Transverse colon (tissue), 4 donors: ENCODE measurements around the gene CUL2.

Experiments
- EP300 ChIP-seq: sonication (generic); formaldehyde crosslinking; IDR thresholded peaks from one replicate; pipeline ENCODE4 v1.6.1; 2017; ENCODE audit warnings: antibody characterized with exemption, low read depth
- POLR2A ChIP-seq: fragments of 450-650 bp; IDR thresholded peaks from one replicate; pipeline ENCODE4 v1.6.1; 2016; ENCODE audit warnings: antibody characterized with exemption, mild to moderate bottlenecking, moderate library complexity
- POLR2AphosphoS5 ChIP-seq, 3 donors: sonication (generic); formaldehyde crosslinking; IDR thresholded peaks; one replicate each; pipeline ENCODE4 v1.6.1; 2016; ENCODE audit warnings: antibody characterized with exemption in 3 of 3
- TF ChIP-seq, protein P1 (sequence below), 5 experiments: fragments of 200-600 bp in 3 of 5; fragments of 450-650 bp in 2 of 5; sonication (generic) in 3 of 5; IDR thresholded peaks; 1 replicate in 2 of 5; 2 replicates in 3 of 5; pipeline ENCODE4 v1.5.1; 2016 to 2017; ENCODE audit warnings: antibody characterized with exemption in 5 of 5, inconsistent platforms in 3 of 5, mild to moderate bottlenecking in 2 of 5, moderate library complexity in 1 of 5

DNA sequence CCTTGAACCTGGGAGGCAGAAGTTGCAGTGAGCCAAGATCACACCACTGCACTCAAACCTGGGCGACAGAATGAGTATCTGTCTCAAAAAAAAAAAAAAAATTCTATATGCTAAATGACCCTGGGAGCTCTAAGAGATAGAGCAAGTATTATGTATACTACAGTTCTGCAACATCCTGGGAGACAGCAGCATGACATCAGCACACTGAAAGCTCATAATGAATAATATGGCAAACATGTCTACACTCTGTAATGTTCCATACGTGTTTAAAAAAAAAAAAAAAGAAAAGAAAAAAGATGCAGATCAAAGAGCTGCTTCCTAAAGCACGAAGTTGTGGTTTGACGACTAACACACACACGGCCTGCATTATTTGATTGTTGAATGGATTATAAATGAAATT lies 72.5 kb downstream of the CUL2 start:
- TF ChIP-seq, protein P1, sequence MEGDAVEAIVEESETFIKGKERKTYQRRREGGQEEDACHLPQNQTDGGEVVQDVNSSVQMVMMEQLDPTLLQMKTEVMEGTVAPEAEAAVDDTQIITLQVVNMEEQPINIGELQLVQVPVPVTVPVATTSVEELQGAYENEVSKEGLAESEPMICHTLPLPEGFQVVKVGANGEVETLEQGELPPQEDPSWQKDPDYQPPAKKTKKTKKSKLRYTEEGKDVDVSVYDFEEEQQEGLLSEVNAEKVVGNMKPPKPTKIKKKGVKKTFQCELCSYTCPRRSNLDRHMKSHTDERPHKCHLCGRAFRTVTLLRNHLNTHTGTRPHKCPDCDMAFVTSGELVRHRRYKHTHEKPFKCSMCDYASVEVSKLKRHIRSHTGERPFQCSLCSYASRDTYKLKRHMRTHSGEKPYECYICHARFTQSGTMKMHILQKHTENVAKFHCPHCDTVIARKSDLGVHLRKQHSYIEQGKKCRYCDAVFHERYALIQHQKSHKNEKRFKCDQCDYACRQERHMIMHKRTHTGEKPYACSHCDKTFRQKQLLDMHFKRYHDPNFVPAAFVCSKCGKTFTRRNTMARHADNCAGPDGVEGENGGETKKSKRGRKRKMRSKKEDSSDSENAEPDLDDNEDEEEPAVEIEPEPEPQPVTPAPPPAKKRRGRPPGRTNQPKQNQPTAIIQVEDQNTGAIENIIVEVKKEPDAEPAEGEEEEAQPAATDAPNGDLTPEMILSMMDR (IDR thresholded peaks at IDR 0.05), result no peak
- TF ChIP-seq POLR2A, result no peak
- no peak for TF ChIP-seq POLR2AphosphoS5 (IDR thresholded peaks at IDR 0.05)
- no peak for TF ChIP-seq EP300
